Measurements from ENCODE around the gene ZIC2.

Gene ZIC2

GRCh38 chr13:99984461-99985240, 3.1 kb downstream of the ZIC2 start:
- DNase-seq (ENCODE audit: extremely low read depth in 1 of 2, low read depth in 1 of 2) = no peak

- no peak for DNase-seq (ENCODE audit: extremely low read depth in 1 of 2, low read depth in 1 of 2)
These were observed 3.8 kb downstream of the ZIC2 start for GRCh38 chr13:99985241-99985874.

- no peak for DNase-seq (ENCODE audit: extremely low read depth in 1 of 2, low read depth in 1 of 2)
These were observed 4.4 kb downstream of the ZIC2 start for GRCh38 chr13:99985886-99986527.

- DNase-seq (ENCODE audit: extremely low read depth in 1 of 2, low read depth in 1 of 2) = no peak
These were observed 5.2 kb downstream of the ZIC2 start for GRCh38 chr13:99986741-99987140.

- no peak for DNase-seq (ENCODE audit: extremely low read depth in 1 of 2, low read depth in 1 of 2)
These were observed 5.8 kb downstream of the ZIC2 start for GRCh38 chr13:99987154-99988019.

GRCh38 chr13:99988529-99989275, 7.1 kb downstream of the ZIC2 start:
- DNase-seq (ENCODE audit: extremely low read depth in 1 of 2, low read depth in 1 of 2) = no peak

- DNase-seq (ENCODE audit: extremely low read depth in 1 of 2, low read depth in 1 of 2) = no peak
These were observed 7.9 kb downstream of the ZIC2 start for GRCh38 chr13:99989276-99990125.

- DNase-seq (ENCODE audit: extremely low read depth in 1 of 2, low read depth in 1 of 2) = no peak
These were observed 8.8 kb downstream of the ZIC2 start for GRCh38 chr13:99990126-99990977.

- DNase-seq (ENCODE audit: extremely low read depth in 1 of 2, low read depth in 1 of 2) = no peak
These were observed 9.6 kb downstream of the ZIC2 start for GRCh38 chr13:99991013-99991827.

- DNase-seq (ENCODE audit: extremely low read depth in 1 of 2, low read depth in 1 of 2) = no peak
These were observed 10.5 kb downstream of the ZIC2 start for GRCh38 chr13:99991828-99992775.

GRCh38 chr13:99992949-99993351, 11.4 kb downstream of the ZIC2 start:
- DNase-seq (ENCODE audit: extremely low read depth in 1 of 2, low read depth in 1 of 2) = no peak

- no peak for DNase-seq (ENCODE audit: extremely low read depth in 1 of 2, low read depth in 1 of 2)
These were observed 12.4 kb downstream of the ZIC2 start for GRCh38 chr13:99993660-99994637.

- DNase-seq (ENCODE audit: extremely low read depth in 1 of 2, low read depth in 1 of 2) = no peak
These were observed 13.0 kb downstream of the ZIC2 start for GRCh38 chr13:99994638-99995020.

- no peak for DNase-seq (ENCODE audit: extremely low read depth in 1 of 2, low read depth in 1 of 2)
These were observed 13.6 kb downstream of the ZIC2 start for GRCh38 chr13:99995104-99995588.

All from stimulated activated CD8-positive, alpha-beta memory T cell treated with anti-CD3 and anti-CD28 coated beads, Interleukin-7, amount 100 ng/mL, for 48 hours (primary cell).